ENCODE data around the gene HRAS. TPM values are rescaled to one million over a fixed set of nuclear protein-coding genes. Genes with fewer than 3 reads are reported as not detected.

Gene HRAS
- total RNA-seq, 1 experiment from 2014 or later: 69.0 TPM

GRCh38 chr11:532527-532985, 2.8 kb downstream of the HRAS start:
- H3K36me3 ChIP-seq (ENCODE audit: control insufficient read depth, insufficient read depth, low read length): peaks cover 3% of the 10 kb centered on the region
- no peaks in the 10 kb centered on the region for H3K27me3 ChIP-seq (replicated peaks; ENCODE audit: control insufficient read depth, insufficient read depth, low read length)
- BruUV-seq (replicated peaks): no TSS peak
- no peaks in the 10 kb centered on the region for H3K27me3 Mint-ChIP-seq (ENCODE audit: insufficient read depth, unreplicated experiment)
- H3K4me3 Mint-ChIP-seq (ENCODE audit: unreplicated experiment): no peak overlapping the region
- peak in 1 of 2 experiments; percentile 38 for DNase-seq
- H3K4me1 Mint-ChIP-seq (ENCODE audit: low read depth, unreplicated experiment): no peaks in the 10 kb centered on the region
- H3K4me1 ChIP-seq: peaks cover 1% of the 10 kb centered on the region; the same call in 1 of the 2 replicates
- no peak overlapping the region for H3K4me3 ChIP-seq (ENCODE audit: low read depth, low read length)
- H3K9me3 Mint-ChIP-seq (ENCODE audit: unreplicated experiment): no peaks in the 10 kb centered on the region
- no peaks in the 10 kb centered on the region for H3K9me3 ChIP-seq
- ChIA-PET CTCF (interaction anchor here (0.7 kb wide), 1 partner anchor 254 kb away, joined by 3 read pairs; no protein-coding TSS in a partner anchor), POLR2A (no interaction called here)
- H3K36me3 Mint-ChIP-seq (ENCODE audit: insufficient read depth, unreplicated experiment): peaks cover 55% of the 10 kb centered on the region
- intact Hi-C loops (cut with micrococcal nuclease; ENCODE audit: unreplicated experiment): no loop called here
- H3K27ac Mint-ChIP-seq (ENCODE audit: unreplicated experiment): no peak overlapping the region
- TF ChIP-seq, protein P1, sequence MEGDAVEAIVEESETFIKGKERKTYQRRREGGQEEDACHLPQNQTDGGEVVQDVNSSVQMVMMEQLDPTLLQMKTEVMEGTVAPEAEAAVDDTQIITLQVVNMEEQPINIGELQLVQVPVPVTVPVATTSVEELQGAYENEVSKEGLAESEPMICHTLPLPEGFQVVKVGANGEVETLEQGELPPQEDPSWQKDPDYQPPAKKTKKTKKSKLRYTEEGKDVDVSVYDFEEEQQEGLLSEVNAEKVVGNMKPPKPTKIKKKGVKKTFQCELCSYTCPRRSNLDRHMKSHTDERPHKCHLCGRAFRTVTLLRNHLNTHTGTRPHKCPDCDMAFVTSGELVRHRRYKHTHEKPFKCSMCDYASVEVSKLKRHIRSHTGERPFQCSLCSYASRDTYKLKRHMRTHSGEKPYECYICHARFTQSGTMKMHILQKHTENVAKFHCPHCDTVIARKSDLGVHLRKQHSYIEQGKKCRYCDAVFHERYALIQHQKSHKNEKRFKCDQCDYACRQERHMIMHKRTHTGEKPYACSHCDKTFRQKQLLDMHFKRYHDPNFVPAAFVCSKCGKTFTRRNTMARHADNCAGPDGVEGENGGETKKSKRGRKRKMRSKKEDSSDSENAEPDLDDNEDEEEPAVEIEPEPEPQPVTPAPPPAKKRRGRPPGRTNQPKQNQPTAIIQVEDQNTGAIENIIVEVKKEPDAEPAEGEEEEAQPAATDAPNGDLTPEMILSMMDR (IDR thresholded peaks at IDR 0.05; ENCODE audit: insufficient read depth in 1 of 2, low read depth in 1 of 2, low read length in 1 of 2, severe bottlenecking in 1 of 2, unreplicated experiment in 1 of 2): no peak

- H3K4me3 Mint-ChIP-seq (ENCODE audit: unreplicated experiment): no peak overlapping the region
- POLR2A ChIA-PET: no interaction called here
Observed at GRCh38 chr11:531919-532526, 3.4 kb downstream of the HRAS start.

GRCh38 chr11:530960-531831, 4.2 kb downstream of the HRAS start:
- Mint-ChIP-seq H3K4me3 (ENCODE audit: unreplicated experiment) (no peak overlapping the region), H3K9me3 (ENCODE audit: unreplicated experiment) (no peaks in the 10 kb centered on the region)
- POLR2A ChIA-PET: no interaction called here

More at GRCh38 chr11:531919-532526, 3.4 kb downstream of the HRAS start:
- H3K4me3 ChIP-seq (ENCODE audit: low read depth, low read length): no peak overlapping the region
- Mint-ChIP-seq H3K27ac (ENCODE audit: unreplicated experiment) (no peak overlapping the region), H3K36me3 (ENCODE audit: insufficient read depth, unreplicated experiment) (peaks cover 49% of the 10 kb centered on the region), H3K27me3 (ENCODE audit: insufficient read depth, unreplicated experiment) (no peaks in the 10 kb centered on the region), H3K9me3 (ENCODE audit: unreplicated experiment) (no peaks in the 10 kb centered on the region), H3K4me1 (ENCODE audit: low read depth, unreplicated experiment) (no peaks in the 10 kb centered on the region)
- intact Hi-C loops (cut with micrococcal nuclease; ENCODE audit: unreplicated experiment): no loop called here
- H3K27me3 ChIP-seq (replicated peaks; ENCODE audit: control insufficient read depth, insufficient read depth, low read length): no peaks in the 10 kb centered on the region
- DNase-seq: peak in 1 of 2 experiments; percentile 34
- CTCF ChIA-PET: no interaction called here
- TF ChIP-seq, protein P1 (IDR thresholded peaks at IDR 0.05; ENCODE audit: insufficient read depth in 1 of 2, low read depth in 1 of 2, low read length in 1 of 2, severe bottlenecking in 1 of 2, unreplicated experiment in 1 of 2): no peak
- H3K36me3 ChIP-seq (ENCODE audit: control insufficient read depth, insufficient read depth, low read length): peaks cover 3% of the 10 kb centered on the region
- no peaks in the 10 kb centered on the region for H3K9me3 ChIP-seq
- no TSS peak for BruUV-seq (replicated peaks)
- no peaks in the 10 kb centered on the region for H3K4me1 ChIP-seq

More at GRCh38 chr11:530960-531831, 4.2 kb downstream of the HRAS start:
- Mint-ChIP-seq H3K27me3 (ENCODE audit: insufficient read depth, unreplicated experiment) (no peaks in the 10 kb centered on the region), H3K27ac (ENCODE audit: unreplicated experiment) (no peak overlapping the region), H3K4me1 (ENCODE audit: low read depth, unreplicated experiment) (no peaks in the 10 kb centered on the region), H3K36me3 (ENCODE audit: insufficient read depth, unreplicated experiment) (peaks cover 41% of the 10 kb centered on the region)
- no peak overlapping the region for H3K4me3 ChIP-seq (ENCODE audit: low read depth, low read length)
- DNase-seq: no peak
- H3K9me3 ChIP-seq: no peaks in the 10 kb centered on the region
- TF ChIP-seq, protein P1 (IDR thresholded peaks at IDR 0.05; ENCODE audit: insufficient read depth in 1 of 2, low read depth in 1 of 2, low read length in 1 of 2, severe bottlenecking in 1 of 2, unreplicated experiment in 1 of 2): no peak
- no TSS peak for BruUV-seq (replicated peaks)
- H3K27me3 ChIP-seq (replicated peaks; ENCODE audit: control insufficient read depth, insufficient read depth, low read length): no peaks in the 10 kb centered on the region
- peaks cover 3% of the 10 kb centered on the region for H3K36me3 ChIP-seq (ENCODE audit: control insufficient read depth, insufficient read depth, low read length)
- CTCF ChIA-PET: no interaction called here
- intact Hi-C loops (cut with micrococcal nuclease; ENCODE audit: unreplicated experiment): no loop called here
- H3K4me1 ChIP-seq: no peaks in the 10 kb centered on the region
